Fibroblast of lung (primary cell): ENCODE results near the gene COL27A1. TPM values are rescaled to one million over a fixed set of nuclear protein-coding genes. Genes with fewer than 3 reads are reported as not detected.

Source experiments
- DNase-seq, 2 donors: peaks; one replicate each; pipeline versions ENCODE4 v3.0.0 to v3.0.0-alpha.2; 2010; ENCODE audit warnings: low read depth in 2 of 2
- H2AFZ ChIP-seq: 2 replicates; pipeline ENCODE4 v1.5.1; 2012; ENCODE audit warnings: low read length, control low read depth, inconsistent platforms
- H3K27ac ChIP-seq: 2 replicates; pipeline ENCODE4 v1.5.1; 2011; ENCODE audit warnings: low read length, control low read depth; ENCODE audit not compliant: insufficient read depth
- H3K27me3 ChIP-seq: 2 replicates; pipeline ENCODE4 v1.5.1; 2011; ENCODE audit warnings: mild to moderate bottlenecking, low read length; ENCODE audit not compliant: control insufficient read depth, insufficient read depth
- H3K36me3 ChIP-seq: 2 replicates; pipeline ENCODE4 v1.5.1; 2011; ENCODE audit warnings: low read length; ENCODE audit not compliant: control insufficient read depth, insufficient read depth
- H3K4me1 ChIP-seq: 2 replicates; pipeline ENCODE4 v1.5.1; 2011; ENCODE audit warnings: low read length; ENCODE audit not compliant: control insufficient read depth, insufficient read depth; ENCODE audit errors: extremely low read depth
- H3K4me2 ChIP-seq: 2 replicates; pipeline ENCODE4 v1.5.1; 2011; ENCODE audit warnings: low read length, control low read depth; ENCODE audit not compliant: insufficient read depth; ENCODE audit errors: extremely low read depth
- H3K4me3 ChIP-seq, 4 experiments: fragments of 200-600 bp in 1 of 4; sonication (generic) in 1 of 4; replicated peaks in 1 of 4; 2 replicates each; pipeline ENCODE4 v1.5.1; 2011 to 2016; ENCODE audit warnings: low read length in 4 of 4, low read depth in 3 of 4, mild to moderate bottlenecking in 3 of 4, control low read depth in 2 of 4, inconsistent platforms in 1 of 4, mixed read lengths in 1 of 4; ENCODE audit not compliant: insufficient read depth in 1 of 4; ENCODE audit errors: control extremely low read depth in 1 of 4
- H3K79me2 ChIP-seq: 2 replicates; pipeline ENCODE4 v1.5.1; 2012; ENCODE audit warnings: mild to moderate bottlenecking, low read length, inconsistent platforms; ENCODE audit not compliant: control insufficient read depth, insufficient read depth
- H3K9ac ChIP-seq: 2 replicates; pipeline ENCODE4 v1.5.1; 2011; ENCODE audit warnings: mild to moderate bottlenecking, low read length, control low read depth; ENCODE audit not compliant: insufficient read depth
- H3K9me3 ChIP-seq: 2 replicates; pipeline ENCODE4 v1.5.1; 2012; ENCODE audit warnings: low read depth, low read length; ENCODE audit not compliant: control insufficient read depth, insufficient read depth
- H4K20me1 ChIP-seq: 2 replicates; pipeline ENCODE4 v1.5.1; 2011; ENCODE audit warnings: low read length; ENCODE audit not compliant: control insufficient read depth, insufficient read depth; ENCODE audit errors: extremely low read depth
- CTCF ChIP-seq, 2 donors: IDR thresholded peaks in 1 of 2; conservative IDR thresholded peaks in 1 of 2; 1 replicate in 1 of 2; 2 replicates in 1 of 2; pipeline ENCODE4 v1.5.1; 2011 to 2012; ENCODE audit warnings: low read length in 2 of 2, control low read depth in 1 of 2, inconsistent platforms in 1 of 2, low read depth in 1 of 2, mild to moderate bottlenecking in 1 of 2
- EZH2 ChIP-seq: IDR thresholded peaks from 2 replicates; pipeline ENCODE4 v1.5.1; 2012; ENCODE audit warnings: low read length, control low read depth, mild to moderate bottlenecking; ENCODE audit errors: missing control alignments
- polyA plus RNA-seq, 2 donors: library from polyadenylated mRNA; depleted of rRNA in 1 of 2; stranded (reverse) in 1 of 2; unstranded in 1 of 2; fragments of >200 nt; gene quantifications; 2 replicates each; pipeline ENCODE4 v1.2.1, GENCODE V29; 2011 to 2012; ENCODE audit warnings: missing spikeins in 1 of 2
- total RNA-seq: library from RNA; depleted of rRNA; stranded (reverse); fragments of >200 nt; gene quantifications from 2 replicates; pipeline ENCODE4 v1.2.1, GENCODE V29; 2014

The COL27A1 gene
- total and polyA plus RNA-seq, 2 donors (not counting 1 experiment from before 2014, with no cell fraction given): 2.4 to 5.4 TPM

- Histone ChIP-seq H3K79me2 (no peaks in the 10 kb centered on the region), H3K27ac (no peak overlapping the region), H3K9me3 (no peaks in the 10 kb centered on the region), H3K9ac (no peak overlapping the region), H4K20me1 (no peaks in the 10 kb centered on the region), H3K27me3 (no peaks in the 10 kb centered on the region), H2AFZ (no peak overlapping the region), H3K4me2 (no peak overlapping the region), H3K36me3 (peaks cover 3% of the 10 kb centered on the region), H3K4me1 (peaks cover 5% of the 10 kb centered on the region), H3K4me3 (no peak overlapping the region)
- TF ChIP-seq CTCF (conservative IDR thresholded peaks at IDR 0.05 in 1 of 2, IDR thresholded peaks at IDR 0.05 in 1 of 2; ENCODE audit: low read depth in 1 of 2, low read length in 2 of 2) (no peak), EZH2 (no peak)
- no peak for DNase-seq
Measured at GRCh38 chr9:114291886-114292590, 136.7 kb downstream of the COL27A1 start.

- no peak for DNase-seq
- TF ChIP-seq CTCF (conservative IDR thresholded peaks at IDR 0.05 in 1 of 2, IDR thresholded peaks at IDR 0.05 in 1 of 2; ENCODE audit: low read depth in 1 of 2, low read length in 2 of 2) (no peak), EZH2 (no peak)
- H4K20me1 ChIP-seq: no peaks in the 10 kb centered on the region
- H3K79me2 ChIP-seq: no peaks in the 10 kb centered on the region
- H3K36me3 ChIP-seq: peaks cover 3% of the 10 kb centered on the region
- no peak overlapping the region for H3K4me2 ChIP-seq
- H2AFZ ChIP-seq: no peak overlapping the region
- H3K9me3 ChIP-seq: no peaks in the 10 kb centered on the region
- H3K9ac ChIP-seq: no peak overlapping the region
- H3K27me3 ChIP-seq: no peaks in the 10 kb centered on the region
- H3K4me3 ChIP-seq: no peak overlapping the region
- H3K27ac ChIP-seq: no peak overlapping the region
- H3K4me1 ChIP-seq: no peaks in the 10 kb centered on the region
Measured at GRCh38 chr9:114294664-114295063, 139.3 kb downstream of the COL27A1 start.

GRCh38 chr9:114296338-114296737 lies 141.0 kb downstream of the COL27A1 start:
- H3K27ac ChIP-seq: no peak overlapping the region
- DNase-seq: no peak
- H3K4me1 ChIP-seq: no peaks in the 10 kb centered on the region
- H3K79me2 ChIP-seq: no peaks in the 10 kb centered on the region
- H3K27me3 ChIP-seq: no peaks in the 10 kb centered on the region
- TF ChIP-seq CTCF (conservative IDR thresholded peaks at IDR 0.05 in 1 of 2, IDR thresholded peaks at IDR 0.05 in 1 of 2; ENCODE audit: low read depth in 1 of 2, low read length in 2 of 2): no peak
- no peak for TF ChIP-seq EZH2
- no peaks in the 10 kb centered on the region for H4K20me1 ChIP-seq
- no peak overlapping the region for H3K4me3 ChIP-seq
- peaks cover 2% of the 10 kb centered on the region for H3K36me3 ChIP-seq
- no peaks in the 10 kb centered on the region for H3K9me3 ChIP-seq
- no peak overlapping the region for H2AFZ ChIP-seq
- no peak overlapping the region for H3K4me2 ChIP-seq
- H3K9ac ChIP-seq: no peak overlapping the region
